Measurements from ENCODE around the gene CDC42BPA. TPM values are rescaled to one million over a fixed set of nuclear protein-coding genes. Genes with fewer than 3 reads are reported as not detected.

CDC42BPA gene
- total and polyA plus RNA-seq, 2 donors (not counting 1 experiment from before 2014, with no cell fraction given), result 26.4 to 77.1 TPM

DNA sequence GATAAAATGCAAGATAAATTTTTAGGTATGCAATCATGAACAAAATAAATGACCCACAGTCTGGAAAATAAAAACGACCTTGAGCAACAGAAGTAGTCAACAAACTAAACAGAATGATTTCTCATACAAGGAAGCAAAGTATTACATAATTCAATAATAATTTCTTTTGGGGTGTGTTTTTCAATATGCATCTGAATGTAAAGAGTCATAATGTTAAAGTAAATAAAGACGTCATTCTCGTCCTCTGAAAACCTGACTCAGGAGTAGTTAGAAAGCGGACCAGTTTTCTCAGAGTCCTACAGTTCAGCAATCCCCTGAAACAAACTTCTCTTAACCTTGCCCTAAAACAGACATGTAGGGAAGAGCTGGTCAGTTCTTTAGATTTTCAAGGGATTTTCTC, 18.6 kb downstream of the CDC42BPA start:
- Histone ChIP-seq H3K79me2 (ENCODE audit: control insufficient read depth, insufficient read depth, low read length) (peaks cover 56% of the 10 kb centered on the region), H3K27ac (ENCODE audit: insufficient read depth, low read length) (peak overlapping the region; percentile 5), H3K4me2 (ENCODE audit: extremely low read depth, insufficient read depth, low read length) (peak overlapping the region; percentile 55), H3K4me1 (ENCODE audit: control insufficient read depth, extremely low read depth, insufficient read depth, low read length) (no peaks in the 10 kb centered on the region), H3K9ac (ENCODE audit: insufficient read depth, low read length) (no peak overlapping the region), H4K20me1 (ENCODE audit: control insufficient read depth, extremely low read depth, insufficient read depth, low read length) (no peaks in the 10 kb centered on the region), H3K4me3 (replicated peaks in 1 of 4; ENCODE audit: control extremely low read depth in 1 of 4, insufficient read depth in 1 of 4, low read depth in 3 of 4, low read length in 4 of 4) (no peak overlapping the region), H3K9me3 (ENCODE audit: control insufficient read depth, insufficient read depth, low read depth, low read length) (no peaks in the 10 kb centered on the region), H3K27me3 (ENCODE audit: control insufficient read depth, insufficient read depth, low read length) (no peaks in the 10 kb centered on the region), H2AFZ (ENCODE audit: low read length) (no peak overlapping the region), H3K36me3 (ENCODE audit: control insufficient read depth, insufficient read depth, low read length) (no peaks in the 10 kb centered on the region)
- peak; percentile 29 to 41 for DNase-seq (ENCODE audit: low read depth in 2 of 2)
- TF ChIP-seq EZH2 (IDR thresholded peaks at IDR 0.05; ENCODE audit: low read length, missing control alignments), result no peak
- TF ChIP-seq, protein P1, sequence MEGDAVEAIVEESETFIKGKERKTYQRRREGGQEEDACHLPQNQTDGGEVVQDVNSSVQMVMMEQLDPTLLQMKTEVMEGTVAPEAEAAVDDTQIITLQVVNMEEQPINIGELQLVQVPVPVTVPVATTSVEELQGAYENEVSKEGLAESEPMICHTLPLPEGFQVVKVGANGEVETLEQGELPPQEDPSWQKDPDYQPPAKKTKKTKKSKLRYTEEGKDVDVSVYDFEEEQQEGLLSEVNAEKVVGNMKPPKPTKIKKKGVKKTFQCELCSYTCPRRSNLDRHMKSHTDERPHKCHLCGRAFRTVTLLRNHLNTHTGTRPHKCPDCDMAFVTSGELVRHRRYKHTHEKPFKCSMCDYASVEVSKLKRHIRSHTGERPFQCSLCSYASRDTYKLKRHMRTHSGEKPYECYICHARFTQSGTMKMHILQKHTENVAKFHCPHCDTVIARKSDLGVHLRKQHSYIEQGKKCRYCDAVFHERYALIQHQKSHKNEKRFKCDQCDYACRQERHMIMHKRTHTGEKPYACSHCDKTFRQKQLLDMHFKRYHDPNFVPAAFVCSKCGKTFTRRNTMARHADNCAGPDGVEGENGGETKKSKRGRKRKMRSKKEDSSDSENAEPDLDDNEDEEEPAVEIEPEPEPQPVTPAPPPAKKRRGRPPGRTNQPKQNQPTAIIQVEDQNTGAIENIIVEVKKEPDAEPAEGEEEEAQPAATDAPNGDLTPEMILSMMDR (conservative IDR thresholded peaks at IDR 0.05 in 1 of 2, IDR thresholded peaks at IDR 0.05 in 1 of 2; ENCODE audit: low read depth in 1 of 2, low read length in 2 of 2), result no peak

DNA sequence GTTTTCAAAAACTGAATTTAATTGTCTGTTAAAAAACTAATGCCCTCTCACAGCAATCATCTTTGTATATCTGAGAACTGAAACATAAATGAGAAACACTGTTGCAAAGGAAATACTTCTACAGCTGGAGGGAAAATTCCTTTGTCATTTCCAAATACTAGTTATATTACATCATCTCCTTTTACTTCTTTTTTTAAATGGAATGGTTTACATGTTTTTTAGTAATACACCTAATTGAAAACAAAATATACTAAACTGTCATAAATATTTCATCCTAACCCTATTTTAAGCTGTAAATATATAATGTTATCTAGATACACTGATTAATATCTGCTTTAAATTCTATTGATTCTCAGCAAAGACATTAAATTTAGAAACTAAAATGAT, 19.1 kb downstream of the CDC42BPA start:
- peak; percentile 57 to 61 for DNase-seq (ENCODE audit: low read depth in 2 of 2)
- H3K4me2 ChIP-seq (ENCODE audit: extremely low read depth, insufficient read depth, low read length), result peak overlapping the region; percentile 55
- H4K20me1 ChIP-seq (ENCODE audit: control insufficient read depth, extremely low read depth, insufficient read depth, low read length), result no peaks in the 10 kb centered on the region
- no peak overlapping the region for H3K9ac ChIP-seq (ENCODE audit: insufficient read depth, low read length)
- no peak overlapping the region for H2AFZ ChIP-seq (ENCODE audit: low read length)
- no peaks in the 10 kb centered on the region for H3K36me3 ChIP-seq (ENCODE audit: control insufficient read depth, insufficient read depth, low read length)
- H3K4me1 ChIP-seq (ENCODE audit: control insufficient read depth, extremely low read depth, insufficient read depth, low read length), result no peaks in the 10 kb centered on the region
- peak overlapping the region; percentile 17 for H3K27ac ChIP-seq (ENCODE audit: insufficient read depth, low read length)
- peak overlapping the region in 3 of 4 experiments; percentile 7 to 36 (median 23) for H3K4me3 ChIP-seq (replicated peaks in 1 of 4; ENCODE audit: control extremely low read depth in 1 of 4, insufficient read depth in 1 of 4, low read depth in 3 of 4, low read length in 4 of 4)
- no peak for TF ChIP-seq EZH2 (IDR thresholded peaks at IDR 0.05; ENCODE audit: low read length, missing control alignments)
- TF ChIP-seq, protein P1 (conservative IDR thresholded peaks at IDR 0.05 in 1 of 2, IDR thresholded peaks at IDR 0.05 in 1 of 2; ENCODE audit: low read depth in 1 of 2, low read length in 2 of 2), result no peak
- H3K27me3 ChIP-seq (ENCODE audit: control insufficient read depth, insufficient read depth, low read length), result no peaks in the 10 kb centered on the region
- peaks cover 54% of the 10 kb centered on the region for H3K79me2 ChIP-seq (ENCODE audit: control insufficient read depth, insufficient read depth, low read length)
- no peaks in the 10 kb centered on the region for H3K9me3 ChIP-seq (ENCODE audit: control insufficient read depth, insufficient read depth, low read depth, low read length)

DNA sequence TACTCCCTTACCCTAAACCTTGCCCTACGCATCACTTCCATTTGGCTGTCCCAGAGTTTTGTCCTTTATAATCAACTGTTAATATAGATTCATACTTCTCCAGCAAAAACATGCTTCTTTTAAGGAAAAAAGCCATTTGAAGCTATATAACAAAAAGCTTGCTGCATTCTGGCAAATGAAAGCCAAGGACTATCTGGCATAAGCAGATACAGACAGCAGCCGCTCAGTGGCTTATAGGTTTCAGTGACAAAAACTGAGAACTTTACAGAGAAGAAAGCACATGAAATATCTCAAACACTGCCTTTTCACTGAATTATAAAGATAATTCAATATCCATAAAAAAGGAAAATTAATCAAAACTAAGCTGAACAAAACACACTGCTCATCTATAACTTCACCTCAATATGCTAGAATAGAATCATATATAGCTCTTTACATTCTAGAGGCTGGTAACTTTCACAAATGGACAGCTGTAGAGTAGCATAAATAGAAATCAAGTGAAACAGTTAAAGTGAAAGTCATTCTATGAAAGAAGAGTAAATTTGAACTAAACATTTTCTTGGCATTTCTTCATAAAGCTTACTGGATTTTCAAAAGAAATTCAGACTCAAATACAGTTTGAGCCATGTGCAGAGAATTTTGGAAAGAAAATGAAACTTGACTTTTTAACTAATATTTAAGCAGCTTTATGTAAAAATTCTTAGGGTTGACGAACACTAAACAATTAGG, 19.6 kb downstream of the CDC42BPA start:
- Histone ChIP-seq H2AFZ (ENCODE audit: low read length) (no peak overlapping the region), H3K27ac (ENCODE audit: insufficient read depth, low read length) (peak overlapping the region; percentile 17), H3K79me2 (ENCODE audit: control insufficient read depth, insufficient read depth, low read length) (peaks cover 52% of the 10 kb centered on the region), H3K36me3 (ENCODE audit: control insufficient read depth, insufficient read depth, low read length) (no peaks in the 10 kb centered on the region), H3K4me3 (replicated peaks in 1 of 4; ENCODE audit: control extremely low read depth in 1 of 4, insufficient read depth in 1 of 4, low read depth in 3 of 4, low read length in 4 of 4) (peak overlapping the region in 3 of 4 experiments; percentile 7 to 36 (median 23)), H4K20me1 (ENCODE audit: control insufficient read depth, extremely low read depth, insufficient read depth, low read length) (no peaks in the 10 kb centered on the region), H3K4me1 (ENCODE audit: control insufficient read depth, extremely low read depth, insufficient read depth, low read length) (no peaks in the 10 kb centered on the region), H3K9me3 (ENCODE audit: control insufficient read depth, insufficient read depth, low read depth, low read length) (no peaks in the 10 kb centered on the region), H3K4me2 (ENCODE audit: extremely low read depth, insufficient read depth, low read length) (peak overlapping the region; percentile 55), H3K9ac (ENCODE audit: insufficient read depth, low read length) (no peak overlapping the region), H3K27me3 (ENCODE audit: control insufficient read depth, insufficient read depth, low read length) (no peaks in the 10 kb centered on the region)
- no peak for DNase-seq (ENCODE audit: low read depth in 2 of 2)
- TF ChIP-seq, protein P1 (conservative IDR thresholded peaks at IDR 0.05 in 1 of 2, IDR thresholded peaks at IDR 0.05 in 1 of 2; ENCODE audit: low read depth in 1 of 2, low read length in 2 of 2), result no peak
- TF ChIP-seq EZH2 (IDR thresholded peaks at IDR 0.05; ENCODE audit: low read length, missing control alignments), result no peak
